HG02973 (cell line): ENCODE results near the gene NUPR2.
"Not testable (repeated sequence)": the region's sequence is repeated elsewhere in the genome, so short reads cannot be mapped to it uniquely, and the experiment has no call there.

Experiments used
- ATAC-seq: cut with Tn5 transposase; IDR thresholded peaks from one replicate; pipeline ENCODE4 v1.9.1; 2021; ENCODE audit warnings: moderate library complexity; ENCODE audit not compliant: unreplicated experiment

Gene NUPR2

GRCh38 chr7:56087445-56087844 lies 28.8 kb downstream of the NUPR2 start:
- ATAC-seq: no peak

- ATAC-seq: no peak
These were observed 29.5 kb downstream of the NUPR2 start for GRCh38 chr7:56086761-56087160.

- no peak for ATAC-seq
These were observed 32.9 kb downstream of the NUPR2 start for GRCh38 chr7:56083150-56083785.

- no peak for ATAC-seq
These were observed 34.4 kb downstream of the NUPR2 start for GRCh38 chr7:56081626-56082340.

GRCh38 chr7:56080726-56081435 lies 35.3 kb downstream of the NUPR2 start:
- not testable (repeated sequence) for ATAC-seq

GRCh38 chr7:56079450-56080185 lies 36.6 kb downstream of the NUPR2 start:
- no peak for ATAC-seq

- ATAC-seq: no peak
These were observed 38.0 kb downstream of the NUPR2 start for GRCh38 chr7:56078196-56078595.

- ATAC-seq: no peak
These were observed 38.5 kb downstream of the NUPR2 start for GRCh38 chr7:56077681-56078080.

GRCh38 chr7:56074371-56074791 lies 41.8 kb downstream of the NUPR2 start:
- peak; percentile 91 for ATAC-seq

- not testable (repeated sequence) for ATAC-seq
These were observed 49.8 kb downstream of the NUPR2 start for GRCh38 chr7:56066376-56066775.
